Right lobe of liver (tissue), 4 donors: Measurements from ENCODE around the gene TIGD1.

Source experiments
- POLR2A ChIP-seq: fragments of 450-650 bp; IDR thresholded peaks from one replicate; pipeline ENCODE4 v1.6.1; 2017; ENCODE audit warnings: antibody characterized with exemption, mild to moderate bottlenecking
- TF ChIP-seq, protein P1 (sequence below), 4 donors: fragments of 200-600 bp in 3 of 4; fragments of 450-650 bp in 1 of 4; IDR thresholded peaks; one replicate each; pipeline versions ENCODE4 v1.5.1 to v1.8.0; 2016 to 2022; ENCODE audit warnings: antibody characterized with exemption in 4 of 4, mild to moderate bottlenecking in 2 of 4
- donor health status: DM: no; HTN: no; CAD: no.
- donor health status: DM: no; HTN: no; CAD: no.
- donor health status: DM: no; HTN: yes; CAD: no.

DNA sequence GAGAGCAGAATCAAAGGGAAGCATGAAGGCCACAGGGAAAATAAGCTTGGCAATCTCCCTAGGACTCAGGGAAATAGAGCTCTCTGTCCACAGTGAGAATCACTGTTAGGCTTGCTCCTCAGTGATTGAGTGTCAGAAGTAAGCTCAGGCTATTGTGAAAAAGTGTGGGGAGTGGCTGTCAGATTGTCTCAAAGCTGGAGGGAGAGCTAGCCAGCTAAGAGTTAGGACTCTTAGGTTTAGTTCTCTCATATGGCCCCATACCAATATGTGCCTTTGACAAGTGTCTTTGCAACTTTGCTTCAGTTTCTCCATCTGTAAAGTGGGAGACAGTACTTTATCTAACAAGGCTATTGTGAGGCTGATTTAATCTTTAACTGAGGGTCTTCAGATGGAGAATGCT is 17.4 kb upstream of the TIGD1 start:
- TF ChIP-seq POLR2A = no peak
- TF ChIP-seq, protein P1, sequence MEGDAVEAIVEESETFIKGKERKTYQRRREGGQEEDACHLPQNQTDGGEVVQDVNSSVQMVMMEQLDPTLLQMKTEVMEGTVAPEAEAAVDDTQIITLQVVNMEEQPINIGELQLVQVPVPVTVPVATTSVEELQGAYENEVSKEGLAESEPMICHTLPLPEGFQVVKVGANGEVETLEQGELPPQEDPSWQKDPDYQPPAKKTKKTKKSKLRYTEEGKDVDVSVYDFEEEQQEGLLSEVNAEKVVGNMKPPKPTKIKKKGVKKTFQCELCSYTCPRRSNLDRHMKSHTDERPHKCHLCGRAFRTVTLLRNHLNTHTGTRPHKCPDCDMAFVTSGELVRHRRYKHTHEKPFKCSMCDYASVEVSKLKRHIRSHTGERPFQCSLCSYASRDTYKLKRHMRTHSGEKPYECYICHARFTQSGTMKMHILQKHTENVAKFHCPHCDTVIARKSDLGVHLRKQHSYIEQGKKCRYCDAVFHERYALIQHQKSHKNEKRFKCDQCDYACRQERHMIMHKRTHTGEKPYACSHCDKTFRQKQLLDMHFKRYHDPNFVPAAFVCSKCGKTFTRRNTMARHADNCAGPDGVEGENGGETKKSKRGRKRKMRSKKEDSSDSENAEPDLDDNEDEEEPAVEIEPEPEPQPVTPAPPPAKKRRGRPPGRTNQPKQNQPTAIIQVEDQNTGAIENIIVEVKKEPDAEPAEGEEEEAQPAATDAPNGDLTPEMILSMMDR (IDR thresholded peaks at IDR 0.05) = no peak
